ENCODE results near the gene ST3GAL4.

DNA sequence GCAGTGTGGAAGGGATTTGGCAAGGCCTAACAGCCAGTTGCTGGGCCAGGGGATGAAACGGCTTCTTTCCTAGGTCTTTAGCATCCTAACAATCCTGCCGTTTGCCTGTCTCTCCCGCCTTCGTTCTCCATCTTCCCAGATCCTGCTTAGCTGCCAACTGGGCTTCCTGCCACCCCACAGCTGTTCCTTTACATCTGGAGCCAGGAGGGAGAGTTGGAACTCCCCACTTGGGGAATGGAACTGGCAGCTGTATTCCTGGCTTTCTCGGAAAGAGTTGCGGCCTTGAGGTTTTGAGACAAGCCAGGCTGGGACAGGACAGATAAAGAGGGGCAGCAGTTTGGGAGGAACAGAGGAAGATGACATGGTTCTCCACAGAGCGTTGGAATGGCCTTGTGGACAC is 59.6 kb downstream of the ST3GAL4 start:
- TF ChIP-seq POLR2A (IDR thresholded peaks at IDR 0.05; ENCODE audit: low read length) (no peak), HOXA7 (CRISPR knock-in tag; IDR thresholded peaks at IDR 0.05) (no peak), JUNB (IDR thresholded peaks at IDR 0.05) (no peak), MAFK (IDR thresholded peaks at IDR 0.05; ENCODE audit: partially characterized antibody) (no peak)

Data from A549 (cell line).